ENCODE data around the gene ZSCAN5B. TPM values are rescaled to one million over a fixed set of nuclear protein-coding genes. Genes with fewer than 3 reads are reported as not detected.

Gene ZSCAN5B
- total and polyA plus RNA-seq, 9 of the 15 experiments (the other 6 are each of a cell fraction or from before 2014, with no cell fraction given) = 0.03 to 0.07 TPM; not detected in 7

DNA sequence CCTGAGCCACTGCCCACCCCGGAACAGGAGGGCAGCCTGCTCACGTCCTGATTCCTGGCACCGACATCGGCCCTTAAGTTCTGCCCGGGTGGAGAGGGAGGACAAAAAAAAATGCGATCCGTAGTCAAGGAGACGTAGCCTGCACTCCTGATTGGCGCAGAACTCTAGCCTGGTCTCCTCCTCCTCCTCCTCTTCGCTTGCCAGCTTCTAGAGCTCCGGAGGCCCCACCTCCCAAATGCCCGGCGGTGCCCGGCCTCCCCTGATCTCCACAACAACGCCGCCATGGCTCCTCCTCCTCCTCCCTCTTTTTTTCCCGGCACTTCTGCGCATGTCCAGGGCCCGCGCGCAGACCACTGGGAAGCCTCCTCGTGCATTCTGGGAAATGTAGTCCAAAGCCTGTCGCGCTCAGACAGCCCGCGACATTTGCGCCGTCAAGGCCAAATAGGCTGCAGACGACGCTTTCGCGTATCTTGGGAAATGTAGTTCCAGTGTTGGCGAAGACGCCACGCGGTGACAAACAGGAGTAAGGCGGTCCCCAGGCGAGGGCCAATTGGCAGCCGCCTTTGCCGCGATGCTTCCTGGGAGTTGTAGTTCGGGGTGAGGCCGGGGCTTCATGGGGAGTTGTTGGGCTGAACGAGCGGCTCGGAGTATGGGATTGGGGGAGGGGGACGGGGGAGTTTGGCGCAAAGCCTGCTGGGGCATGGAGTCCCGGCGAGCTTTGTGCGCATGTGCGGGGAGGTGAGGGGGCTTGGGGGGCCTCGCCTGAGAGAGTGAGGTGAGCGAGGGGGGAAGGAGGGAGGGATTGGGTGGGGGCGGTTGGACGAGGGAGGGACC lies 56.8 kb downstream of the ZSCAN5B start, which contains the start of gene ZNF444 (continued):
- TF ChIP-seq CREBBP (IDR thresholded peaks at IDR 0.05; ENCODE audit: low read depth, low read length) = no peak
- peak; percentile 23; the same call in 1 of the 2 replicates for TF ChIP-seq KLF16 (IDR thresholded peaks at IDR 0.05)
- no peak for TF ChIP-seq ZNF77 (CRISPR knock-in tag; IDR thresholded peaks at IDR 0.05)
- TF ChIP-seq ZNF175 (CRISPR knock-in tag; IDR thresholded peaks at IDR 0.05; ENCODE audit: low read depth) = peak; percentile 93
- no peak for TF ChIP-seq ZNF586 (CRISPR knock-in tag; conservative IDR thresholded peaks at IDR 0.05)
- TF ChIP-seq DMBX1 (CRISPR knock-in tag; IDR thresholded peaks at IDR 0.05; ENCODE audit: borderline replicate concordance) = peak; percentile 75; the same call in 1 of the 2 replicates
- no peak for TF ChIP-seq CCAR2 (IDR thresholded peaks at IDR 0.05; ENCODE audit: low read depth, low read length)
- no peak for TF ChIP-seq PTBP1 (IDR thresholded peaks at IDR 0.05; ENCODE audit: low read depth, low read length)
- no peak for TF ChIP-seq ZC3H8 (IDR thresholded peaks at IDR 0.05)
- TF ChIP-seq, protein P1, sequence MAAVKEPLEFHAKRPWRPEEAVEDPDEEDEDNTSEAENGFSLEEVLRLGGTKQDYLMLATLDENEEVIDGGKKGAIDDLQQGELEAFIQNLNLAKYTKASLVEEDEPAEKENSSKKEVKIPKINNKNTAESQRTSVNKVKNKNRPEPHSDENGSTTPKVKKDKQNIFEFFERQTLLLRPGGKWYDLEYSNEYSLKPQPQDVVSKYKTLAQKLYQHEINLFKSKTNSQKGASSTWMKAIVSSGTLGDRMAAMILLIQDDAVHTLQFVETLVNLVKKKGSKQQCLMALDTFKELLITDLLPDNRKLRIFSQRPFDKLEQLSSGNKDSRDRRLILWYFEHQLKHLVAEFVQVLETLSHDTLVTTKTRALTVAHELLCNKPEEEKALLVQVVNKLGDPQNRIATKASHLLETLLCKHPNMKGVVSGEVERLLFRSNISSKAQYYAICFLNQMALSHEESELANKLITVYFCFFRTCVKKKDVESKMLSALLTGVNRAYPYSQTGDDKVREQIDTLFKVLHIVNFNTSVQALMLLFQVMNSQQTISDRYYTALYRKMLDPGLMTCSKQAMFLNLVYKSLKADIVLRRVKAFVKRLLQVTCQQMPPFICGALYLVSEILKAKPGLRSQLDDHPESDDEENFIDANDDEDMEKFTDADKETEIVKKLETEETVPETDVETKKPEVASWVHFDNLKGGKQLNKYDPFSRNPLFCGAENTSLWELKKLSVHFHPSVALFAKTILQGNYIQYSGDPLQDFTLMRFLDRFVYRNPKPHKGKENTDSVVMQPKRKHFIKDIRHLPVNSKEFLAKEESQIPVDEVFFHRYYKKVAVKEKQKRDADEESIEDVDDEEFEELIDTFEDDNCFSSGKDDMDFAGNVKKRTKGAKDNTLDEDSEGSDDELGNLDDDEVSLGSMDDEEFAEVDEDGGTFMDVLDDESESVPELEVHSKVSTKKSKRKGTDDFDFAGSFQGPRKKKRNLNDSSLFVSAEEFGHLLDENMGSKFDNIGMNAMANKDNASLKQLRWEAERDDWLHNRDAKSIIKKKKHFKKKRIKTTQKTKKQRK (IDR thresholded peaks at IDR 0.05; ENCODE audit: borderline replicate concordance, low read depth, low read length) = no peak
- no peak for TF ChIP-seq FOXJ3 (CRISPR knock-in tag; IDR thresholded peaks at IDR 0.05)
- no peak for TF ChIP-seq ZNF561 (CRISPR knock-in tag; conservative IDR thresholded peaks at IDR 0.05)
- TF ChIP-seq LCOR (CRISPR knock-in tag; IDR thresholded peaks at IDR 0.05) = peak; percentile 78
- no peak for TF ChIP-seq NR3C1 (CRISPR knock-in tag; IDR thresholded peaks at IDR 0.05)
- no peak for TF ChIP-seq ZNF121 (CRISPR knock-in tag; conservative IDR thresholded peaks at IDR 0.05)
- no peak for TF ChIP-seq CAMTA2 (CRISPR knock-in tag; conservative IDR thresholded peaks at IDR 0.05)
- TF ChIP-seq, protein P2, sequence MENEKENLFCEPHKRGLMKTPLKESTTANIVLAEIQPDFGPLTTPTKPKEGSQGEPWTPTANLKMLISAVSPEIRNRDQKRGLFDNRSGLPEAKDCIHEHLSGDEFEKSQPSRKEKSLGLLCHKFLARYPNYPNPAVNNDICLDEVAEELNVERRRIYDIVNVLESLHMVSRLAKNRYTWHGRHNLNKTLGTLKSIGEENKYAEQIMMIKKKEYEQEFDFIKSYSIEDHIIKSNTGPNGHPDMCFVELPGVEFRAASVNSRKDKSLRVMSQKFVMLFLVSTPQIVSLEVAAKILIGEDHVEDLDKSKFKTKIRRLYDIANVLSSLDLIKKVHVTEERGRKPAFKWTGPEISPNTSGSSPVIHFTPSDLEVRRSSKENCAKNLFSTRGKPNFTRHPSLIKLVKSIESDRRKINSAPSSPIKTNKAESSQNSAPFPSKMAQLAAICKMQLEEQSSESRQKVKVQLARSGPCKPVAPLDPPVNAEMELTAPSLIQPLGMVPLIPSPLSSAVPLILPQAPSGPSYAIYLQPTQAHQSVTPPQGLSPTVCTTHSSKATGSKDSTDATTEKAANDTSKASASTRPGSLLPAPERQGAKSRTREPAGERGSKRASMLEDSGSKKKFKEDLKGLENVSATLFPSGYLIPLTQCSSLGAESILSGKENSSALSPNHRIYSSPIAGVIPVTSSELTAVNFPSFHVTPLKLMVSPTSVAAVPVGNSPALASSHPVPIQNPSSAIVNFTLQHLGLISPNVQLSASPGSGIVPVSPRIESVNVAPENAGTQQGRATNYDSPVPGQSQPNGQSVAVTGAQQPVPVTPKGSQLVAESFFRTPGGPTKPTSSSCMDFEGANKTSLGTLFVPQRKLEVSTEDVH (IDR thresholded peaks at IDR 0.05; ENCODE audit: low read depth, partially characterized antibody) = no peak
- TF ChIP-seq FUS (optimal IDR thresholded peaks at IDR 0.05; ENCODE audit: low read depth, low read length) = no peak
- peak; percentile 24 to 63; a peak in 2 of 4 replicates for TF ChIP-seq FOXK2 (conservative IDR thresholded peaks at IDR 0.05 in 1 of 2, IDR thresholded peaks at IDR 0.05 in 1 of 2; ENCODE audit: low read depth in 2 of 2)
- TF ChIP-seq SETDB1 (IDR thresholded peaks at IDR 0.05; ENCODE audit: low read length) = no peak
- TF ChIP-seq ILK (tag; IDR thresholded peaks at IDR 0.05; ENCODE audit: borderline replicate concordance, low read depth) = no peak
